Mammary epithelial cell (primary cell): ENCODE results near the gene CAMK2D.

Experiments
- EZH2 ChIP-seq: IDR thresholded peaks from 2 replicates; pipeline ENCODE4 v1.6.1; 2012; ENCODE audit warnings: low read length, inconsistent platforms, borderline replicate concordance
- TF ChIP-seq, protein P1 (sequence below), 2 donors: IDR thresholded peaks in 1 of 2; conservative IDR thresholded peaks in 1 of 2; 2 replicates each; pipeline ENCODE4 v1.5.1; 2011 to 2012; ENCODE audit warnings: inconsistent platforms in 2 of 2, low read length in 2 of 2, mild to moderate bottlenecking in 2 of 2, control low read depth in 1 of 2, low read depth in 1 of 2; ENCODE audit not compliant: insufficient read depth in 1 of 2; ENCODE audit errors: extremely low read depth in 1 of 2

- TF ChIP-seq, protein P1, sequence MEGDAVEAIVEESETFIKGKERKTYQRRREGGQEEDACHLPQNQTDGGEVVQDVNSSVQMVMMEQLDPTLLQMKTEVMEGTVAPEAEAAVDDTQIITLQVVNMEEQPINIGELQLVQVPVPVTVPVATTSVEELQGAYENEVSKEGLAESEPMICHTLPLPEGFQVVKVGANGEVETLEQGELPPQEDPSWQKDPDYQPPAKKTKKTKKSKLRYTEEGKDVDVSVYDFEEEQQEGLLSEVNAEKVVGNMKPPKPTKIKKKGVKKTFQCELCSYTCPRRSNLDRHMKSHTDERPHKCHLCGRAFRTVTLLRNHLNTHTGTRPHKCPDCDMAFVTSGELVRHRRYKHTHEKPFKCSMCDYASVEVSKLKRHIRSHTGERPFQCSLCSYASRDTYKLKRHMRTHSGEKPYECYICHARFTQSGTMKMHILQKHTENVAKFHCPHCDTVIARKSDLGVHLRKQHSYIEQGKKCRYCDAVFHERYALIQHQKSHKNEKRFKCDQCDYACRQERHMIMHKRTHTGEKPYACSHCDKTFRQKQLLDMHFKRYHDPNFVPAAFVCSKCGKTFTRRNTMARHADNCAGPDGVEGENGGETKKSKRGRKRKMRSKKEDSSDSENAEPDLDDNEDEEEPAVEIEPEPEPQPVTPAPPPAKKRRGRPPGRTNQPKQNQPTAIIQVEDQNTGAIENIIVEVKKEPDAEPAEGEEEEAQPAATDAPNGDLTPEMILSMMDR (conservative IDR thresholded peaks at IDR 0.05 in 1 of 2, IDR thresholded peaks at IDR 0.05 in 1 of 2; ENCODE audit: extremely low read depth in 1 of 2, insufficient read depth in 1 of 2, low read depth in 1 of 2, low read length in 2 of 2): no peak
- TF ChIP-seq EZH2: no peak
These were observed 82.9 kb downstream of the CAMK2D start for GRCh38 chr4:113678641-113679040.
